Retina (tissue), 1 donor: Measurements from ENCODE around the gene LRRN4.

ENCODE experiments used
- DNase-seq: peaks from one replicate; pipeline ENCODE4 v3.0.0-alpha.2; 2016

Gene LRRN4

DNA sequence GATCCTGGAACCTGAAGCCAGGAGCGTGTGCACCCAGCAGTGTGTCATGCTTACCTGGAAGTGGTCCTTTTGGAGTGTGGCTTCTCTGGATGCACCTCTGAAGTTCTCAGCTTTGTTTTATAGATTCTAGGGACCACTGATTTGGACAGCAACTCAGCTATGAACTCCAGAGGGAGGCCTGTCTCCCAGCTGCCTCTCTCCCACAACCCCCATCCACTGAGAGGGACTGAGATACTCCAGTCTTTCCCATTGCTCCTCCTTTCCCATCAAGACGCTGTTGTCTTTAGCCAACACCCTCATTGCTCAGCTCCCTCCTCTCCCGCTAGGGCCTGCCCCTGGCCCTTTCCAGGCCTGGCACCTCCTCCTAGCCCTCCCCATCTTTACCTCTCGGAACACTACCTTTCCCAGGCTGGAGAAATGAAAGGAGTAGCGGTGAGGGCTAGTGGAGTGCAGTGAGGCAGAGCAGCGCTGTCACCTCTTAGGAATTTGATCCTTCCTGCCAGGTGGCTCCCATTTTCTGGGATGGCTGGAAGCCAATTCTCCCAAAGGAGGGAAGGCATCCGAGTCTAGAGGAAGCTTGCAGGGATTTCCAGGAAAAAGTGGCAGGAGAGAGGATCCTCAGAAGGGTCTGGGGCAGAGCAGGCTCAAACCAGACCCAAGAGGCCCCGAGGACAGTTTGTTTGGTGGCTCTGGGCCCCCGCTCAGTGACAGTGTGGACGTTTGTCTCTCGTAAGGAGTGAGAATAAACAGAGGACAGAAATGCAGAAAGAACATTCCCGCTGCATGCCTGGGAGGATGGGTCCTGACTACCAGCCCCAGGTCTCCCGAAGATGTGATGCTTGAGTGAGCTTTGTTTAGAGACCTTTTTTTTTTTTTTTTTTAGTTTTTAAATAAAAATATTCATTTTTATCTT, at the start of gene LRRN4:
LRRN4 (minus strand) TSS at position 285 of the 913 bp plus-strand sequence. CDS start 1,261 bp downstream, outside the sequence.
- no peak for DNase-seq

- no peak for DNase-seq
Observed at GRCh38 chr20:6103301-6103700, 49.4 kb upstream of the LRRN4 start.

GRCh38 chr20:6101346-6101745, 47.5 kb upstream of the LRRN4 start:
- no peak for DNase-seq

DNA sequence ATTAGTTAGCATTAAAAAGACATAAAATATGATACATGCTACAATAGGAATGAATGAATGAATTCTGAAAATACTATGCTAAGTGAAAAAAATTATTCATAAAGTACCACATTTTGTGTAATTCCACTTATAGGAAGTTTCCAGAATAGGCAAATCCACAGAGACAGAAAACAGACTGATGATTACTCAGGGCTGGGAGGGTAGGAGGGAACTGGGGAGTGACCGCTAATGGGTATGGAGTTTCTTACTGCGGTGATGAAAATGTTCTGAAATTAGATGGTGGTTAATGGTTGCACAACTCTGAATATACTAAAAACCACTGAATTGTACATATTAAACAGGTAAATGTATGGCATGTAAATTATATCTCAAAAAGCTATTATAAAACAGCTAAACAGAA, 46.4 kb upstream of the LRRN4 start:
- DNase-seq, result no peak

DNA sequence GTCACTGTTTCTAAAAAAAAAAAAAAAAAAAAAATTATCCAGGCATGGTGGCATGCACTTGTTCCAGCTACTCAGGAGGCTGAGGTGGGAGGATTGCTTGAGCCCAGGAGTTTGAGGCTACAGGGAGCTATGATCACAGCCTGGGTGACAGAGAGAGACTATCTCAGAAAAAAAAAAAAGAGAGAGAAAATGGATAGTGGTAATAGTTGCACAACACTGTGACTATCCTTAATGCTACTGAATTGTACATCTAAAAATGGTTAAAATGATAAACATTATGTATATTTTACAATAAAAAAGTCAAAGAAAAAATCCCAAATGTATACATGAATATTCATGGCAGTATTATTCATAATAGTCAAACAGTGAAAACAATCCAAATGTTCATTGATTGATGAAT, 46.0 kb upstream of the LRRN4 start:
- no peak for DNase-seq

DNA sequence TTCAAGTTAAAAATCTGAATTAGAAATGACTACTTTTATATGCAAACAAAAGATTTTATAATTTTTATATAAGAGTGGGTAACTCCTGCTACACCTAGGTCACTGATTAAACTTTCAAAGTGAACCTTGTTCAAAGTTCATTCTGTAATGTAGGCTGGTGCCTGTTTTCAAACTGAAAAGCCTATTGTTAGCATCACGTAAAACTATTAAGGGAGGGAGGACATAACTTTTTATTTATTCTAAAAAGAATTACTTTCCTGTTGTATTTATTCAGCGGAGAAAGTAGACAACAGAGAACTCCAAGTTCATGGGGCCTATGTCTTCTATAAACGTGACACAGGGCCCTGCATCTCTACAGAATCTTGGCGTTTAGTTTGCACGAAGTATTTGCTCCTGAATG, 41.5 kb upstream of the LRRN4 start:
- DNase-seq, result no peak

DNA sequence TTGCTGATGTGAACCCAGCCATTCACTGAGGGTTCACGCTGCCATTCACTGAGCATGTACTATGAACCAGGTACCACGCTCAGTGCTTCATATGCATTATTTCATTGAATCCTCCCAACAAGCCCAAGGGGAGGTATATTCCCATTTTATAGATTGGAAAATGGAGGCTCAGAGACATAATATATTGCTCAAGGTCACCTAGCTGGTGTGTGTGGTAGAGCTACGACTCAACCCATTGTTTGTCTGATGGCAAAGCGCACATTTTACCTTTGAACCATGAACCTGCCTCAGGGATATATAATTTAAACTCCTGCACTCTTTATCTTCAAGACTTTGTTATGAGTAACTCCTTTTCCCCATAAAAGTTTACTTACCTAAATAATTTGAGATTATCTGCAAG, 40.7 kb upstream of the LRRN4 start:
- DNase-seq, result no peak

- no peak for DNase-seq
Observed at GRCh38 chr20:6094063-6094462, 40.2 kb upstream of the LRRN4 start.

DNA sequence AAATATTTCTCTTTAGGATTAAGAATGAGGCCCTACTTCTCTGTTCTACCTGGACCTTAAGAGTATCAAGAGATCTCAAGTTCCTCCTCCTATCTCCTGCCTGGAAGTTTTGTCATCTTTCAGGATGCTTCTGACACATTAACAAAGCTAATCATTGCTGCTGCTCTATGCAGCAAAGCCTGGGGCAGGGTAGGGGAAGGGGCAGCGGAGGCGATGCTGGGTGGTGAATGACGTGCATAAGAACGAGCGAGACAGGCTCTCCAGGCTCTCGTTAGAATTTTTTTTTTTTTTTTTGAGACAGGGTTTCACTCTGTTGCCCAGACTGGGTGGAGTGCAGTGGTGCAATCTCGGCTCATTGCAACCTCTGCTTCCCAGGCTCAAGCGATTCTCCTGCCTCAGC, 37.8 kb upstream of the LRRN4 start:
- DNase-seq, result no peak

GRCh38 chr20:6086868-6087267, 33.0 kb upstream of the LRRN4 start:
- DNase-seq, result no peak

DNA sequence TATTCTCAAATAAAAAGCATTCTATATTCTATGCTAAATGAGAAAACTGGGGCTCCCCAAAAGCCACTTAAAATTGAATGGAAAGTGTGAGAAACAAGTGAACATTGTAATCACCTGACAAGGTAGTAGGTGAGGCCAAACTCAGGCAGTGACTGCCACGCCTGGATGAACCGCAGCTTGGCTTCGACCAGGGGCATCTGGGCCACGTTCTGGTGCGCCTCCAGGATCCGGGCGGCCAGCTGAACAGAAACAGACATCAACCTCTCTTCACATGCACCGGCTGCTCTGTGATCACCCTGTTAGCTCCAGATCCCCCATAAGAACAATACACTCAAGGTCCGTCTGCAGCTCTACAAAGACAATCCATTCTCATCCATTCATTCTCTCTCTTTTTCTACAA, 30.1 kb upstream of the LRRN4 start:
- no peak for DNase-seq

DNA sequence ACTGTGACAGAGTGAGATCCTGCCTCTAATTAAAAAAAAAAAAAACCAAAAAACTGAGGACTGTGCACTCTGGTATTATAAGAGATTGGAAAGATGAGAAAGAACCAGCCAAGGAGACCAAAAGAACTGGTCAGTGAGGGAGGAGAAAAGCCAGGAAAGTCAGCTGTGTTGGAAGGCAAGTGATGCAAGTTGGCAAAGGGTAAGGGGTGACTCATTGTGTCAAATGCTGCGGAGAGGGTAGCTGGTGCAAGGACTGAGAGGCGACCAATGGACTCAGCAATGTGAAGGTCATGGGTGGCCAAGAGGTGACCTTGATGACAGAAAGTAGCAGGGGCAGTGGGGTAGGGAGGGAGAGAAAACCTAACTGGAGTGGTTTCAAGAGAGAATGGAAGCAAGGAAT, 27.4 kb upstream of the LRRN4 start:
- DNase-seq, result no peak

DNA sequence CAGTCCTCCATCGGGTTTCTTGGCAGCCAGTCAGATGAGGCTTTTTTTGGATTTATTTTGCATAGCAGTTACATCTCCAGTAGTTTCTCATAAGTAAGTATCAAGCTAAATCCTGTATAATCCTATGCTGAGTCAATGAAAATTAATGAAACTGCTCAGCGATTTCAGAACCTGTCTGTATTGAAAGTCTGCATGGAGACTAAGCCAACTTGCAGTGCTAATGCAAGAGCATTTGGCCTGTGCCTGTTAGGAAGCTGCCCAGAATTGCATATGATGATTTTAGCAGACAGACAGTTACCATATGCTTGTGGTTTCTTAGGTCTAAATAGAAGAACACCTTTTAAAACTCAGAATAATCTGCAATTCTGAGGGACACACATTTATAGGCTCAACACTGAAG, 25.2 kb upstream of the LRRN4 start:
- no peak for DNase-seq

DNA sequence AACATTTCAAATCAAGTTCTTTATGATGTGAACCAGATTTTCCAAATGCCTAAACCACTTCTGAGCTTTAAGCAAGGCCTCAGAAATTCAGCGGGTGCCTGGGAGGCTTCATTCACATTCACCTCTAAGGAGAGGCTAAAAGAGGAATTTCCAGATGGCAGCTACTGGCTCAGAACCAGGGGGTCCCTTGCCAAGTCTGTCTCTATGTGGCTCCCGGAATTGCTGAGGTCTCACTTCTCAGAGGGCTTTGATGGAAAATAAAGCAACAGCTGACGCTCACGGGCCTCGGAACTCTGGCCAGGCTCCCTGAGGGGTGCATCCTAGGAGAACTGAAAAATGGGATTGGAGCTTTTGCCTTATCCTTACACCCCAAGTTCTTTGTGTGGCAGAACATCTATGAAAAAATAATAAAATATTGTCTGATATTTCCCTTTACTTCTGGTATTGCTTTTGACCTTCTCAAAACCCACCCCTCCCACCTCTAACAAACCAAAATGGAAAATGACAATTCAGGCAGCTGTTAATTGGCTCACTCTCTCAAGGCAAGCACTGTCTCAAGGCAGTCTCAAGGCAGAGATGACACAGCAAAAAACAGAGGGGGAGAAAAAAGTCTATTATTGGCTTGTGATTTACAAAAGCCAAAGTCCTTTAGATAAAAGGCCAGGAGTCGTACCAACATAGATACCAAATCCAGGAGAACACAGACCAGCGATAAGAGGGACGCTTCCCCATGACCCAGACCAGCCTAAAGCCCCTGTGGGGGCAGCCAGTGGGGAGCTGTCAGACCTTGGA, 21.8 kb upstream of the LRRN4 start:
- DNase-seq, result no peak

DNA sequence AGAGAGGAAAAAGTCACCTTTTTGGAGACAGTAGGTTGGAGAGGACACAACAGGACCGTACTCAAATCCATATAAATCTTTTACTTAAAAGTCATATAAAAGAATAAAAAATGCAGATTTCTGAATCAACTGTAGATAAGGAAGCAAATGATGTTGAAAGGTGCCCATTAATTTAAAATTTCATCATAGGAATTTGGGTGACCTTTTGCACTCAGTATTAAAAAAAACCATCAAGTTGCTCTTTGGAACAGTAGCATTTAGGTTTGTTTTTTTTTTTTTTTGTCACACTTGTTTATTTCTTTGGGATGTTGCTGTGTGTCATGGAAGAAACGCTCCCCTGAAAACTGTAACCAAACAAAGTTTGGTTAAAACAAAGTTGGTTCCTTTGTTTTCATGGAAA, 20.9 kb upstream of the LRRN4 start:
- DNase-seq, result no peak

DNA sequence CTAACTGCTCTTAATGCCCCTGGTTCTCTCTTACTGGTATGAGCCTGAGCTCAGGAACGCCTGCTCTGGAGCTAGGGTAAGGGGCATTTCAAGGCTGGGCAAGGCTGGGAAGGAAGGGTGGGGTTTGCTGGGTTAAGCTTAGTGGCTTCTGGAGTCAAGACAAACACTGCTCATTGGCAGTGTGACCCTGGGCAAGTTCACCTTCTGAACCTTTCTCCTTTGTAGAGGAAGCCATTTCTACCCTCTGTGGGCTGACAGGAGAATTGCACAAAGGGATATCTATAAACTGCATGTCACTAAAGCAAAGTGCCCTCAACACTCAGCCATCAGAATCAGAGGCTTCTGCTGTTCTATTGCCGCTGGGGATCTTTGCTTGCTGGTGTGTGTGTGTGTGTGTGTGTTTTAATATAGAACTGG, 20.3 kb upstream of the LRRN4 start:
- DNase-seq, result peak; percentile 11

- DNase-seq, result no peak
Observed at GRCh38 chr20:6070829-6071695, 17.2 kb upstream of the LRRN4 start.

DNA sequence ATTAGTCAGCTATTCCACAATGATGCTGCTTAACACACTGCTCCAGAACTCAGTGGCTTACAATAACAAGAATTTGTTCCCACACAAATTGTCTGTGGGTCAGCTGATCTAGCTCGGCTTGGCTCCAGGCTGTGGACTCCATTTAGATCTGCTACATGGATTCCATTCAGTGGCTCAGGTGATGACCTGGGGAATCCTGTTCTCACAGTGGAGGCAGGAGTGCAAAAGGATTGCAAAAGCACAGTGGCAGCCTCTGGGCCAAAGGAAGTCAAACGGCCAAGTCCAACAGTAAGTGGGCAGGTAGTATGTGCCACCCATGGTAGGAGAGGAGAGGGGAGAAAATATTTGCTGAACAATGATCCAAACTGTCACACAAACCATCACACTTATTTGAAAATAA, 15.8 kb upstream of the LRRN4 start:
- no peak for DNase-seq

- no peak for DNase-seq
Observed at GRCh38 chr20:6067763-6068318, 14.0 kb upstream of the LRRN4 start.

GRCh38 chr20:6066582-6066981, 12.7 kb upstream of the LRRN4 start:
- no peak for DNase-seq

GRCh38 chr20:6061544-6061943, 7.7 kb upstream of the LRRN4 start:
- no peak for DNase-seq

- DNase-seq, result no peak
Observed at GRCh38 chr20:6060213-6060612, 6.4 kb upstream of the LRRN4 start.
